HepG2 (cell line): ENCODE results near the gene RNF5. TPM values are rescaled to one million over a fixed set of nuclear protein-coding genes. Genes with fewer than 3 reads are reported as not detected.

Experiments used
- NFATC3 ChIP-seq: sonication (generic); formaldehyde crosslinking; IDR thresholded peaks from 2 replicates; pipeline ENCODE4 v1.5.1; 2020; ENCODE audit warnings: mild to moderate bottlenecking, missing genetic modification reagents
- TFDP1 ChIP-seq: IDR thresholded peaks from 2 replicates; pipeline ENCODE4 v1.6.1; 2016; ENCODE audit warnings: missing compliant biosample characterization, missing genetic modification reagents, borderline replicate concordance
- TRIM24 ChIP-seq: sonication (generic); formaldehyde crosslinking; IDR thresholded peaks from 2 replicates; pipeline ENCODE4 v1.8.0; 2022; ENCODE audit warnings: mild to moderate bottlenecking, missing genetic modification reagents
- ZBTB40 ChIP-seq, 2 experiments: fragments of 450-650 bp in 1 of 2; sonication (generic) in 1 of 2; formaldehyde crosslinking in 1 of 2; IDR thresholded peaks; 2 replicates each; pipeline versions ENCODE4 v1.6.1 to v1.8.0; 2016 to 2022; ENCODE audit warnings: antibody characterized with exemption in 1 of 2, mild to moderate bottlenecking in 1 of 2, missing genetic modification reagents in 1 of 2
- ZNF121 ChIP-seq: sonication (generic); formaldehyde crosslinking; IDR thresholded peaks from 2 replicates; pipeline ENCODE4 v1.5.0; 2020; ENCODE audit warnings: mild to moderate bottlenecking, missing genetic modification reagents
- ZNF530 ChIP-seq: sonication (generic); formaldehyde crosslinking; IDR thresholded peaks from 2 replicates; pipeline ENCODE4 v1.5.0; 2020; ENCODE audit warnings: low read depth, mild to moderate bottlenecking, missing genetic modification reagents
- ZNF800 ChIP-seq: sonication (generic); formaldehyde crosslinking; IDR thresholded peaks from 2 replicates; pipeline ENCODE4 v1.4.0; 2020; ENCODE audit warnings: missing genetic modification reagents
- ZZZ3 ChIP-seq: sonication (generic); formaldehyde crosslinking; IDR thresholded peaks from 2 replicates; pipeline ENCODE4 v1.4.0; 2020; ENCODE audit warnings: missing genetic modification reagents, mild to moderate bottlenecking, borderline replicate concordance
- polyA plus RNA-seq, 8 experiments: library from polyadenylated mRNA; depleted of rRNA in 3 of 8; stranded (reverse) in 7 of 8; unstranded in 1 of 8; fragments of >200 nt; fragmentation: Illumina TruSeq in 4 of 8; extraction: Trizol in 4 of 8; gene quantifications; 2 replicates each; pipeline versions ENCODE4 v1.2.1 to v1.2.3, GENCODE V29; 2011 to 2016; ENCODE audit warnings: low read depth in 4 of 8, missing spikeins in 1 of 8, mixed read lengths in 1 of 8; ENCODE audit not compliant: insufficient read depth in 1 of 8
- total RNA-seq, 5 experiments: library from RNA; depleted of rRNA; stranded (reverse); fragments of >200 nt; fragmentation: Illumina TruSeq; extraction: Trizol; gene quantifications; 2 replicates each; pipeline ENCODE4 v1.2.3, GENCODE V29; 2016; ENCODE audit warnings: low read depth in 1 of 5
- TF ChIP-seq, protein P1 (sequence below): IDR thresholded peaks from 2 replicates; pipeline ENCODE4 v1.6.1; 2016
- TF ChIP-seq, protein P2 (sequence below): sonication (generic); formaldehyde crosslinking; conservative IDR thresholded peaks from 2 replicates; pipeline ENCODE4 v1.4.0; 2020; ENCODE audit warnings: missing genetic modification reagents

The RNF5 gene
- total and polyA plus RNA-seq, 2 of the 13 experiments (the other 11 are each of a cell fraction or from before 2014, with no cell fraction given) = 98.0 to 131 TPM

DNA sequence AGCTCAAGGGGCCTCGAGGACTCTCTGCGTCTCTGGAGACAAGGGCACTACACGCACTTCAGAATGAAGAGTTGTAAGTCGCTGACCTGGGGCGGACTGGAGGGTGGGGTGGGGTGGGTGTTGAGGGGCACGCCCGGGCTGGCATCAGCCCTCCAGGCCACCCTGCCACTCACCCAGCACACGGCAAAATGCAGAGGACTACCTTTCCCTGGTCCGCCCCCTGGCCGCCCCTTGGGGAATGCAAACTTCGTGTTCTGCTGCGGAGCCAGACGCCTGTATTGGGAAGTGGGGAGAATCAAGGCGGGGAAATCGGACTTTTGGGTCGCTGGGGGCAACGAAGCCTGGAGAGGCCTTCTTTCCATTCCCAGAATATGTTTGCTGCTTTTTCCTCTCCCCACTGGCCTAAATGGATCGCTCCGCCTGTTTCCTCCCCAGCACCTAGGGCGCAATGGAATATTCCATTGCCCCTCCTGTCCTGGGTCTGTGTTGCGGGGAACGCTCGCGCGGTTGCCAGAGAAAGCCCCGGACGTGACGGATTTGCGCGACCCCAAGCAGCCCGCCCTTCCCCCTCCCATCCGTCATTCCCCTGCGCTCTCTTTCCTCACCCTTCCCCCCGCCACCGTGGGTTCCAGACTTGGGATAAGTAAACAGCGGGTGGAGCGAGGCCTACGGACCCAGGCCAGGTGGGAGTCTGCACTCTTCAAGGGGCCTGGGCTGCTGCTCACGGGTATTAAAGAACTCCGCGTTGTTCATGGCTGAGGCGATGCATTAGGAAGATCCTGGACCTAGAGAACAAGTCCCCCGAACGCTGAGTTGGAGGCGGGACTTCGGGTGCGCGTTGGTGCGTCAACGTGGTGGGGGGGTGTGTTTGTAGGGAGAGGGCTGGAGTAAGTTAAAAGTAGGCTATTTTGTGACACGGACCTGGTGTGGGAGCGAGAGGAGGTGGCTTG is 24.4 kb upstream of the RNF5 start, which contains the start of gene PPT2 (continued):
- TF ChIP-seq, protein P1, sequence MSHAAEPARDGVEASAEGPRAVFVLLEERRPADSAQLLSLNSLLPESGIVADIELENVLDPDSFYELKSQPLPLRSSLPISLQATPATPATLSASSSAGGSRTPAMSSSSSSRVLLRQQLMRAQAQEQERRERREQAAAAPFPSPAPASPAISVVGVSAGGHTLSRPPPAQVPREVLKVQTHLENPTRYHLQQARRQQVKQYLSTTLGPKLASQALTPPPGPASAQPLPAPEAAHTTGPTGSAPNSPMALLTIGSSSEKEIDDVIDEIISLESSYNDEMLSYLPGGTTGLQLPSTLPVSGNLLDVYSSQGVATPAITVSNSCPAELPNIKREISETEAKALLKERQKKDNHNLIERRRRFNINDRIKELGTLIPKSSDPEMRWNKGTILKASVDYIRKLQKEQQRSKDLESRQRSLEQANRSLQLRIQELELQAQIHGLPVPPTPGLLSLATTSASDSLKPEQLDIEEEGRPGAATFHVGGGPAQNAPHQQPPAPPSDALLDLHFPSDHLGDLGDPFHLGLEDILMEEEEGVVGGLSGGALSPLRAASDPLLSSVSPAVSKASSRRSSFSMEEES = no peak
- TF ChIP-seq ZNF800 (peak; percentile 92), TRIM24 (no peak), NFATC3 (CRISPR knock-in tag) (peak; percentile 74), ZNF530 (CRISPR knock-in tag) (no peak), TFDP1 (no peak), ZNF121 (CRISPR knock-in tag) (0 out of 2 replicates have a peak, but pooled peaks have one; percentile 50), ZBTB40 (IDR thresholded peaks at IDR 0.05) (no peak), ZBTB40 (CRISPR knock-in tag; IDR thresholded peaks at IDR 0.05) (no peak; the same call in 1 of the 2 replicates), ZZZ3 (CRISPR knock-in tag) (peak; percentile 87; the same call in 1 of the 2 replicates)
- TF ChIP-seq, protein P2, sequence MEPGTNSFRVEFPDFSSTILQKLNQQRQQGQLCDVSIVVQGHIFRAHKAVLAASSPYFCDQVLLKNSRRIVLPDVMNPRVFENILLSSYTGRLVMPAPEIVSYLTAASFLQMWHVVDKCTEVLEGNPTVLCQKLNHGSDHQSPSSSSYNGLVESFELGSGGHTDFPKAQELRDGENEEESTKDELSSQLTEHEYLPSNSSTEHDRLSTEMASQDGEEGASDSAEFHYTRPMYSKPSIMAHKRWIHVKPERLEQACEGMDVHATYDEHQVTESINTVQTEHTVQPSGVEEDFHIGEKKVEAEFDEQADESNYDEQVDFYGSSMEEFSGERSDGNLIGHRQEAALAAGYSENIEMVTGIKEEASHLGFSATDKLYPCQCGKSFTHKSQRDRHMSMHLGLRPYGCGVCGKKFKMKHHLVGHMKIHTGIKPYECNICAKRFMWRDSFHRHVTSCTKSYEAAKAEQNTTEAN (CRISPR knock-in tag) = no peak
